Measurements from ENCODE around the gene SLC16A10.

GRCh38 chr6:111238464-111239119 lies 151.3 kb downstream of the SLC16A10 start:
- TF ChIP-seq CTCF (IDR thresholded peaks at IDR 0.05) (no peak), POLR2A (IDR thresholded peaks at IDR 0.05) (no peak)
